ENCODE measurements around the gene SBF2. TPM values are rescaled to one million over a fixed set of nuclear protein-coding genes. Genes with fewer than 3 reads are reported as not detected.

The SBF2 gene
- total and polyA plus RNA-seq, 2 of the 13 experiments (the other 11 are each of a cell fraction or from before 2014, with no cell fraction given): 24.0 to 45.8 TPM

DNA sequence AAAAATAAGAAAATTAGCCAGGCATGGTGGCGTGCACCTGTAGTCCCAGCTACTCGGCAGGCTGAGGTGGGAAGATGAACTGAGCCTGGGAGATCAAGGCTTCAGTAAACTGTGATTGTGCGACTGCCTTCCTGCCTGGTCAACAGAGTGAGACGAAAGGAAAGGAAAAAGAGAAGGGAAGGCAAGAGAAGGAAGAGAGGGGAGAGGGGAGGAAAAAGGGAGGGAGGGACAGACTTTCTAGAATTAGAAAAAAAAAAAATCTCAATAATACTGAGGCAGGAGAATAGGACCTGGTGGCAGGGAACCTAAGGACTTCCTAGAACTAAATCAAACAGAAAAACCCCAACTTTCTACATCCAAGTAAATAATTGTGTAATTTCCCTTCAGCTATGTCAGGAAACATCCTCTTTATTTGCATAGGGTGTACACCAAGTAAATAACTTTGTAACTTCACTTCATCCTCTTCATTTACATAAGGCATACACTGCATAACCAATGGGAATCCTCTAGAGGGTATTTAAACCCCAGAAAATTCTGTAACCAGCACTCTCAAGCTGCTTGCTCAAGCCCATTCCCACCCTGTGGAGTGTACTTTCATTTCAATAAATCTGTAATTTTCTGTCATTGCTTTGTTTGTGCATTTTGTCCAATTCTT, 8.7 kb downstream of the SBF2 start (continued):
- TF ChIP-seq, protein P1, sequence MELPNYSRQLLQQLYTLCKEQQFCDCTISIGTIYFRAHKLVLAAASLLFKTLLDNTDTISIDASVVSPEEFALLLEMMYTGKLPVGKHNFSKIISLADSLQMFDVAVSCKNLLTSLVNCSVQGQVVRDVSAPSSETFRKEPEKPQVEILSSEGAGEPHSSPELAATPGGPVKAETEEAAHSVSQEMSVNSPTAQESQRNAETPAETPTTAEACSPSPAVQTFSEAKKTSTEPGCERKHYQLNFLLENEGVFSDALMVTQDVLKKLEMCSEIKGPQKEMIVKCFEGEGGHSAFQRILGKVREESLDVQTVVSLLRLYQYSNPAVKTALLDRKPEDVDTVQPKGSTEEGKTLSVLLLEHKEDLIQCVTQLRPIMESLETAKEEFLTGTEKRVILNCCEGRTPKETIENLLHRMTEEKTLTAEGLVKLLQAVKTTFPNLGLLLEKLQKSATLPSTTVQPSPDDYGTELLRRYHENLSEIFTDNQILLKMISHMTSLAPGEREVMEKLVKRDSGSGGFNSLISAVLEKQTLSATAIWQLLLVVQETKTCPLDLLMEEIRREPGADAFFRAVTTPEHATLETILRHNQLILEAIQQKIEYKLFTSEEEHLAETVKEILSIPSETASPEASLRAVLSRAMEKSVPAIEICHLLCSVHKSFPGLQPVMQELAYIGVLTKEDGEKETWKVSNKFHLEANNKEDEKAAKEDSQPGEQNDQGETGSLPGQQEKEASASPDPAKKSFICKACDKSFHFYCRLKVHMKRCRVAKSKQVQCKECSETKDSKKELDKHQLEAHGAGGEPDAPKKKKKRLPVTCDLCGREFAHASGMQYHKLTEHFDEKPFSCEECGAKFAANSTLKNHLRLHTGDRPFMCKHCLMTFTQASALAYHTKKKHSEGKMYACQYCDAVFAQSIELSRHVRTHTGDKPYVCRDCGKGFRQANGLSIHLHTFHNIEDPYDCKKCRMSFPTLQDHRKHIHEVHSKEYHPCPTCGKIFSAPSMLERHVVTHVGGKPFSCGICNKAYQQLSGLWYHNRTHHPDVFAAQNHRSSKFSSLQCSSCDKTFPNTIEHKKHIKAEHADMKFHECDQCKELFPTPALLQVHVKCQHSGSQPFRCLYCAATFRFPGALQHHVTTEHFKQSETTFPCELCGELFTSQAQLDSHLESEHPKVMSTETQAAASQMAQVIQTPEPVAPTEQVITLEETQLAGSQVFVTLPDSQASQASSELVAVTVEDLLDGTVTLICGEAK (IDR thresholded peaks at IDR 0.05): no peak
- TF ChIP-seq, protein P1 (CRISPR knock-in tag; IDR thresholded peaks at IDR 0.05): no peak
- TF ChIP-seq ZNF296 (CRISPR knock-in tag; conservative IDR thresholded peaks at IDR 0.05) (no peak), MEF2D (CRISPR knock-in tag; IDR thresholded peaks at IDR 0.05) (no peak), ZKSCAN5 (CRISPR knock-in tag; IDR thresholded peaks at IDR 0.05) (no peak), GTF2F1 (IDR thresholded peaks at IDR 0.05; ENCODE audit: low read length) (no peak), HMGA1 (CRISPR knock-in tag; conservative IDR thresholded peaks at IDR 0.05) (no peak), ZNF232 (CRISPR knock-in tag; IDR thresholded peaks at IDR 0.05; ENCODE audit: borderline replicate concordance) (no peak), CEBPB (IDR thresholded peaks at IDR 0.05; ENCODE audit: borderline replicate concordance, low read depth, low read length) (peak; percentile 86)
- TF ChIP-seq, protein P2, sequence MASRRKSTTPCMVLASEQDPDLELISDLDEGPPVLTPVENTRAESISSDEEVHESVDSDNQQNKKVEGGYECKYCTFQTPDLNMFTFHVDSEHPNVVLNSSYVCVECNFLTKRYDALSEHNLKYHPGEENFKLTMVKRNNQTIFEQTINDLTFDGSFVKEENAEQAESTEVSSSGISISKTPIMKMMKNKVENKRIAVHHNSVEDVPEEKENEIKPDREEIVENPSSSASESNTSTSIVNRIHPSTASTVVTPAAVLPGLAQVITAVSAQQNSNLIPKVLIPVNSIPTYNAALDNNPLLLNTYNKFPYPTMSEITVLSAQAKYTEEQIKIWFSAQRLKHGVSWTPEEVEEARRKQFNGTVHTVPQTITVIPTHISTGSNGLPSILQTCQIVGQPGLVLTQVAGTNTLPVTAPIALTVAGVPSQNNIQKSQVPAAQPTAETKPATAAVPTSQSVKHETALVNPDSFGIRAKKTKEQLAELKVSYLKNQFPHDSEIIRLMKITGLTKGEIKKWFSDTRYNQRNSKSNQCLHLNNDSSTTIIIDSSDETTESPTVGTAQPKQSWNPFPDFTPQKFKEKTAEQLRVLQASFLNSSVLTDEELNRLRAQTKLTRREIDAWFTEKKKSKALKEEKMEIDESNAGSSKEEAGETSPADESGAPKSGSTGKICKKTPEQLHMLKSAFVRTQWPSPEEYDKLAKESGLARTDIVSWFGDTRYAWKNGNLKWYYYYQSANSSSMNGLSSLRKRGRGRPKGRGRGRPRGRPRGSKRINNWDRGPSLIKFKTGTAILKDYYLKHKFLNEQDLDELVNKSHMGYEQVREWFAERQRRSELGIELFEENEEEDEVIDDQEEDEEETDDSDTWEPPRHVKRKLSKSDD (CRISPR knock-in tag; IDR thresholded peaks at IDR 0.05; ENCODE audit: low read depth): no peak
- TF ChIP-seq, protein P3, sequence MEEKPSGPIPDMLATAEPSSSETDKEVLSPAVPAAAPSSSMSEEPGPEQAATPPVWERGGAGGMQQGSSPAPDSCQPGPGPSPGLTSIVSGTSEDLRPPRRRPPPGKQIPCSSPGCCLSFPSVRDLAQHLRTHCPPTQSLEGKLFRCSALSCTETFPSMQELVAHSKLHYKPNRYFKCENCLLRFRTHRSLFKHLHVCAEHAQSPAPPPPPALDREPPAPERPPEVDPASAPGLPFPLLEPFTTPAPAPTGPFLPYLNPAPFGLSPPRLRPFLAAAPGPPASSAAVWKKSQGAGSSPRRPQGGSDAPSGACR (CRISPR knock-in tag; IDR thresholded peaks at IDR 0.05): 0 out of 2 replicates have a peak, but pooled peaks have one; percentile 39
- TF ChIP-seq, protein P4, sequence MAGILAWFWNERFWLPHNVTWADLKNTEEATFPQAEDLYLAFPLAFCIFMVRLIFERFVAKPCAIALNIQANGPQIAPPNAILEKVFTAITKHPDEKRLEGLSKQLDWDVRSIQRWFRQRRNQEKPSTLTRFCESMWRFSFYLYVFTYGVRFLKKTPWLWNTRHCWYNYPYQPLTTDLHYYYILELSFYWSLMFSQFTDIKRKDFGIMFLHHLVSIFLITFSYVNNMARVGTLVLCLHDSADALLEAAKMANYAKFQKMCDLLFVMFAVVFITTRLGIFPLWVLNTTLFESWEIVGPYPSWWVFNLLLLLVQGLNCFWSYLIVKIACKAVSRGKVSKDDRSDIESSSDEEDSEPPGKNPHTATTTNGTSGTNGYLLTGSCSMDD (CRISPR knock-in tag; IDR thresholded peaks at IDR 0.05): no peak
- TF ChIP-seq, protein P5, sequence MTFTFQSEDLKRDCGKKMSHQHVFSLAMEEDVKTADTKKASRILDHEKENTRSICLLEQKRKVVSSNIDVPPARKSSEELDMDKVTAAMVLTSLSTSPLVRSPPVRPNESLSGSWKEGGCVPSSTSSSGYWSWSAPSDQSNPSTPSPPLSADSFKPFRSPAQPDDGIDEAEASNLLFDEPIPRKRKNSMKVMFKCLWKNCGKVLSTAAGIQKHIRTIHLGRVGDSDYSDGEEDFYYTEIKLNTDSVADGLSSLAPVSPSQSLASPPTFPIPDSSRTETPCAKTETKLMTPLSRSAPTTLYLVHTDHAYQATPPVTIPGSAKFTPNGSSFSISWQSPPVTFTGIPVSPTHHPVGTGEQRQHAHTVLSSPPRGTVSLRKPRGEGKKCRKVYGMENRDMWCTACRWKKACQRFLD (CRISPR knock-in tag; IDR thresholded peaks at IDR 0.05; ENCODE audit: borderline replicate concordance): no peak
